Activated T-helper 1 cell treated with Interleukin-2 at 50 U/mL for 16 hours (primary cell): ENCODE measurements around the gene ERAL1.
"Not testable (repeated sequence)": the region's sequence is repeated elsewhere in the genome, so short reads cannot be mapped to it uniquely, and the experiment has no call there.

ENCODE experiments used
- DNase-seq: peaks from one replicate; pipeline ENCODE4 v3.0.0-alpha.2; 2020; ENCODE audit warnings: low read depth

The ERAL1 gene

DNA sequence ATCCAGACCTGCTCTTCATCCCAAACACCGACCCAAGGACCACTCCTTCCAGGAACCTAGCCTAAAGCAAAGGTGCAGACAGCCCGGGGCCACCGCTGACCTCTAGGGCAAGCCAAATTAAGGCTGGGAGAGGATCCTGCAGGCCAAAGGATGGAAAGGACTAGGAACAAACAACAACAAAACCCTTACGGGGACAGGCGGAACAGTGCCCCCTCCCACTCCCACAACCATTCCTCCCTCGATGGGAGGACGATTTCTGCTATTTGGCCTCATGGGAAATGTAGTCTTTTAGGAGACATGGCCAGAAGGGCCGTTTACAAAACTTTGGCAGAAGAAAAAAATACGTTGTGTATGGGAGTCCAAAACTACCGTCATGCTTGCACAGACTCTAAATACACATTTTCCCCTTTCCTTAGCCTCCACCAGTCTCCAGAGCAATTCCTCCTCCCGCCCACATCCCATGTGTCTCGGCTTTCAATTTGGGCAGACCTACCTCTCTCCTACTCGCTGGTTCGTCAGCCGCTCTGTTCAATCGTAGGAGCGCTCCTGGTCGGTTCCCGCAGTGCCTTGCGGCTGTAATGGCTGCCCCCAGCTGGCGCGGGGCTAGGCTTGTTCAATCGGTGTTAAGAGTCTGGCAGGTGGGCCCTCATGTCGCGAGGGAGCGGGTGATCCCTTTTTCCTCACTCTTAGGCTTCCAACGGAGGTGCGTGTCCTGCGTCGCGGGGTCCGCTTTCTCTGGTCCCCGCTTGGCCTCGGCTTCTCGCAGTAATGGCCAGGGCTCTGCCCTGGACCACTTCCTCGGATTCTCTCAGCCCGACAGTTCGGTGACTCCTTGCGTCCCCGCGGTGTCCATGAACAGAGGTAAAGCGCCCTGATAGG lies at the start of gene ERAL1:
TSS of gene ERAL1 (plus strand) at position 560 of the 879 bp plus-strand sequence. CDS start at position 579, 19 bp downstream.
- peak; percentile 65 for DNase-seq

- DNase-seq = no peak
These were observed 46.7 kb upstream of the ERAL1 start for GRCh38 chr17:28807925-28808634.

GRCh38 chr17:28810437-28810836 lies 44.4 kb upstream of the ERAL1 start:
- DNase-seq = no peak

DNA sequence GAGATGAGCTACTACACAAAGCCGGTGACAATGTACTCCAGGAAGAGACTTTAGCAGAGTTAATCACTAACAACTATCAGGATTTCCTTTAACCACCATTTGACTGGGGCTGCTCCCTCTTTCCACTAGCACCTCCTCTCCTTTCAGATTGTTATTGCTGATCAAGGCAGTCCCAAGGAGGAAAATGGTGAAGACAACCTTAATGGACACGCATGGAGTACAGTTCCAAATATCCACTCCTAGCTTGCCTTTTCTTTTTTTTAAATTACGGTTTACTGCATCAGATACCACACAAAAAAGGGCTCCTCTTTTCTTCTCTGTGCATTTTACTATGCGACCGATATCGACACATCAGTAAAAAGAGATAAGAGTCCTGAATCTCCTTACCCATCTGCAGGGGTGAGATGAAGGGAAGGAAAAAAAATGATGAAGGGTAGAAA lies 43.1 kb upstream of the ERAL1 start:
- DNase-seq = no peak

DNA sequence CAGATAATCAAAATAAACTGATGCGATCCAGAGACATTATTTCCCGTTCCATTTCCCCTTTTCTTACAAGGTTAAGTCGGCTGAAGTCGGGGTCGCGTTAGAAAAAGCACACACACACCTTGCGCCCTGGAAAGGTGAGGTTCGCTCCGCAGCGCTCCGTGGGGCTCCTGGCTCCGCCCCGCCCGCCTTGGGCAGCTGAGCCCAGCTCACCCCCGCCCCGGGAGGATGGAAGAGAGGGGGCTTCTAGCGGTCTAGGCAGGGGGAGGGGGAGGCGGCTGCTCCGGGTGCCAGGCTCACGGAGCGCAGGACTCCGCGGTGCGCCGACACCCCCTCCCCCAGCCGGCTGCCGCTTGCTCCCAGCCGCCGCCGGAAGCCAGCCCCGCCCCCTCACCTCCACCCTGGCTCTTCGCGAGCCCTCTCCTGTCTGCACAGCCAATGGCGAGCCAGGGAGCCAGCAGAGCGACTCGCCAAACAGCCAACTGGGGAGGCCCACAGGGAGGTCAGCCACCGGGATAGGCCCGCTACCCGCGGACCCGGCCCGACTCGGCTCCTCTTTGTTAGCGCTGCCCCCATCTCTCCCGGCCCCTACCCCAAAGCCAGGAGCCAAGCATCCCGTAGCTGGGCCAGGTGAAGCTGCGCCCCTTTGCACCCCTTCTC lies 42.6 kb upstream of the ERAL1 start:
- peak; percentile 95 for DNase-seq

DNA sequence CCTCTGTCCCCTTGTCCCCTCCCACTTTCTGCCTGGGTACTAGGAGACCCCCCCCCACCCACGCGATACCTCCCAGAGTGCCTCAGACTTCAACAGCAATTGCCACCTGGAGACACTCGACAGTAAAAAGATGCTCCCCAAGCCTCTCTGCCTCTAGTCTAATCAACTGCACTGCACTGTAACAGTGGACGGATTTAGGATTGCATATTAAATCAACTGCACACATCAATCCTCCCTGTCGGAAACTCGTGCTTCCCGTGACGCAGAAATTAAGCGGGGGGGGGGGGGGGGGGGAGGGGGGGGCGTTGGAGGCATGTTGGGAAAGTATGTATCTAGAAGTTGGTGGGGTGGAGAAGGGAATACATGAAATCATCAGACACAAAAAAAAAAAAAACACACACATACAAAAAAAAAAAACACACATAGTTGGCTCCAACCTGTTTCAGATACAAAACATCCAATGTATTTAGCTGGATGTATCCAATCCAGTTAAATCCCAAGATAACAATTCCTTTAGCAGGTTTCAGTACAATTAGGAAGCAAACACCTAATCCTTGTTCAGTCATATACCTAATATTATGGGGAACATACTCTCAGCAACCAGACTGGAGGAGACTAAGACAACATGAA lies 42.0 kb upstream of the ERAL1 start:
- no peak for DNase-seq

GRCh38 chr17:28816540-28816939 lies 38.3 kb upstream of the ERAL1 start:
- DNase-seq = no peak

- DNase-seq = no peak
These were observed 36.0 kb upstream of the ERAL1 start for GRCh38 chr17:28818819-28819221.

GRCh38 chr17:28819582-28819981 lies 35.2 kb upstream of the ERAL1 start:
- DNase-seq = no peak

- DNase-seq = no peak
These were observed 27.1 kb upstream of the ERAL1 start for GRCh38 chr17:28827672-28828071.

- DNase-seq = no peak
These were observed 26.3 kb upstream of the ERAL1 start for GRCh38 chr17:28828294-28829040.

GRCh38 chr17:28834420-28834819 lies 20.4 kb upstream of the ERAL1 start:
- no peak for DNase-seq

DNA sequence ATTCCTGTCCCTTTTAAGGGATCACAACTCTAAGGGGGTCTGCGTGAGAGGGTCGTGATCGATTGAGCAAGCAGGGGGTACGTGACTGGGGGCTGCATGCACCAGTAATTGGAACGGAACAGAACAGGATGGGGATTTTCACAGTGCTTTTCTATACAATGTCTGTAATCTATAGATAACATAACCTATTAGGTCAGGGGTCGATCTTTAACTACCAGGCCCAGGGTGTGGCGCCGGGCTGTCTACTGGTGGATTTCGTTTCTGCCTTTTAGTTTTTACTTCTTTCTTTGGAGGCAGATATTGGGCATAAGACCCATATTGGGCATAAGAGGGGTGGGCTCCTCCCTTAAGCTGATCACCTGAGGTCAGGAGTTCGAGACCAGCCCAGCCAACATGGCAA lies 18.3 kb upstream of the ERAL1 start:
- not testable (repeated sequence) for DNase-seq

DNA sequence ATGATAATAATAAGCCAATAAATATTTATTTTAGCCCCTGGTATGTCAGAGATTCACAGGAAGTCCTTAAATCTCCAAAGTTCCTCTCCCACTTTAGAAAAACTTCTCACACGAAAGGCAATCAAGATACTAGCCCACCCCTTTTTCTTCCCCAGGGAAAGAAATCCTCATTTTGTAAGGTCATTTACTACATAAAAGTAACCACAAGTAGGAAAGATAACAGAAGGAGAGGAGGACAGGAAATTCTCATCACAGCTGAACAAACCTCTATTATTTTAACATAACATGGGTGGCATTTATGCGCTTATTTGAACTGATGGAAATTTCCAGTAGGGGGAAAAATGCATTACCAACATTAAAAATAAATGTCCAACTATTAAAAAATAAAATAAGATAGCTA lies 15.6 kb upstream of the ERAL1 start:
- DNase-seq = no peak

DNA sequence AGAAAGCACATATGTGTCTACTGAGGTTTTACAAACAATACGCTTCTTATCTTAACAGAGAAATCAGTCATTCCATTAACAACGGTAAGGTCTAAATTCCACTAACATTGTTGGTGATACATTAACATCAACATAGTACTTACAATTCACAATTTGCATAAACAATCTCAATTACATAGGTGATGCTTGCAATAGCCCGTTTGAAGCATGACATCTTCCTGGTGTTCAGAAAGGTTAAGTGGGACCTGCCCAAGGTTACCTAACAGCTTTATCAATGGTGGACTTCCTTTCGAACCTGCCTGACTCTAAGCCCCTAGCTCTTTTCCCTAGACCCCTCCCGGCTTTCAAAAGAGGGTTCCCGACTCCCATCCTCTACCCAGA lies 12.9 kb upstream of the ERAL1 start:
- no peak for DNase-seq

DNA sequence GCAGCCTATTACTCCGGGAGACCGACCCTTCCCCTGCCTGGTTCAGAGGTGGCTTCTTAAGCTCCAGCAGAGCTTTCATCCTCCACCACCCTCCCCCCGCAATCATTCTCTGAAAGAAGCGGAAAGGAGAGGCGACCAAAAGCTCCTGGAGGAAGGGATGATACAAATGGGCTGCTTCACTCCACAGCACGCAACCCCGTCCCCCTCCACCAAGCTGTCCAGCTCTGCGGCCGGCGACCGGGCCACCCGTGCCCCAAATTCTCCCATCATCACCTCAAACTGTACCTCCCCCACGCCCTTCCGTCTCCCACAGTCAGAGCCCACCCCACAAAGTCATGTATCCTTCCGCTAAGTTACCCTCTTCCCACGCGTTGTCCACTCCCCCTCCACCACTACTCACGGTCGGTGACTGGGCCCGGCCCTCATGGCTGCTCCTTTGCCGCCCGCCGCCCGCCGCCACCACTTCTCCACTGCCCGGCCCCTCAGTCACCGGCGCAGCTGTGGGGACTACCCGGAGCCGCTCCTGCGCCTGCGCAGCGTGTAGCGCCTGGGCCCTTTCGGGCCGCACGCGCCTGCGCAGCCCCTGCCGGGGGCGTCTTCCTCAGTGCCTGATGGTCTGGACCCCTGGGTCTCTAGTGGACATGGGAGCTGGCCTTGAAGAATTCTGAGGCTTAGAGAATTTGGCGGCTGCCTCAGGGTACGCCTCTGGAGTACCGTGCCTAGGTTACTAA lies 12.4 kb upstream of the ERAL1 start, which contains the start of gene FAM222B:
TSS of gene FAM222B (minus strand) at position 509 of the 731 bp plus-strand sequence. CDS start 76,123 bp downstream, outside the sequence.
- DNase-seq = peak; percentile 80

DNA sequence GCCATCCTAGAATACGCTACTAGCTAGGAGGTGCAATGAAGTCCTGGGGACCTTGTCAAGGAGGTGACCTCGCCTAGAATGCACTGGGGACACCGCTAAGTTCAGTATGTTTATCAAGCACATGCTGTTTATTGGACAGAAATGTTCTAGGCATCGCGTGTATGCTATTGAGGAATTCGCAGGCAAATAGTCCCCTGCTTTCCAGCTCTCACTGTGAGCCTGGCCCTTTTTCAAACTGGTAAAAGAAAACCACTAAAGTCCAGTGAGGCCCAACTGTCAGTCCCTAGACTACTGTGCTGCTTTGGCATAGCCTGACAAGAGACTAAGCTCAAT lies 11.0 kb upstream of the ERAL1 start:
- DNase-seq = no peak

GRCh38 chr17:28846231-28846630 lies 8.6 kb upstream of the ERAL1 start:
- no peak for DNase-seq

GRCh38 chr17:28846699-28847098 lies 8.1 kb upstream of the ERAL1 start:
- DNase-seq = not testable (repeated sequence)

GRCh38 chr17:28848667-28849066 lies 6.1 kb upstream of the ERAL1 start:
- DNase-seq = peak; percentile 32

DNA sequence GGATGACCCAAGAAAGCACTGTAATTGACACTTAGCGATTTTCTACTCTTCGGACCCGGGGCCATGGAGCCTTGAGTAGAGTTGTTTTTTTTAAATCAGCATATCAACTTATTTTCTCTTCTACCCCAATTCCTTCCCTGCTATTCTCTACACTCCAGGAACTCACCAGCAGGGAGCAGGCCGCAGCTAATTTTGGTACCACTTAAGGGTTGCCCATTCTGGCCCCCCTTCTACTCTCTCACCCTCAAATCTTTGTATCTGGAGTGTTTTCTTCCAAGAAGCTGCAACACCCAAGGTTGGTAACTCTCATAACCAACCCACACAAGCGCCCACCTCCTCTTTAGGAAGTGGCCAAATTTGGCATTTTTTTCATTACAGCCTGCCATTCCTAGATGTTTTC lies 5.5 kb upstream of the ERAL1 start:
- DNase-seq = no peak
